Umbilical cord (tissue), 2 donors: Measurements from ENCODE around the gene PCDHB15. TPM values are rescaled to one million over a fixed set of nuclear protein-coding genes. Genes with fewer than 3 reads are reported as not detected.
"Not testable (repeated sequence)": the region's sequence is repeated elsewhere in the genome, so short reads cannot be mapped to it uniquely, and the experiment has no call there.

Experiments
- DNase-seq: peaks from one replicate; pipeline ENCODE4 v3.0.0-alpha.2; 2015; ENCODE audit warnings: low spot score
- total RNA-seq: library from RNA; depleted of rRNA; stranded (reverse); fragments of >200 nt; gene quantifications from one replicate; pipeline ENCODE4 v1.2.3, GENCODE V29; 2014; ENCODE audit warnings: low replicate concordance; ENCODE audit not compliant: insufficient read depth

Gene PCDHB15
- total RNA-seq, 1 donor from 2014 or later, result 3.4 TPM

DNA sequence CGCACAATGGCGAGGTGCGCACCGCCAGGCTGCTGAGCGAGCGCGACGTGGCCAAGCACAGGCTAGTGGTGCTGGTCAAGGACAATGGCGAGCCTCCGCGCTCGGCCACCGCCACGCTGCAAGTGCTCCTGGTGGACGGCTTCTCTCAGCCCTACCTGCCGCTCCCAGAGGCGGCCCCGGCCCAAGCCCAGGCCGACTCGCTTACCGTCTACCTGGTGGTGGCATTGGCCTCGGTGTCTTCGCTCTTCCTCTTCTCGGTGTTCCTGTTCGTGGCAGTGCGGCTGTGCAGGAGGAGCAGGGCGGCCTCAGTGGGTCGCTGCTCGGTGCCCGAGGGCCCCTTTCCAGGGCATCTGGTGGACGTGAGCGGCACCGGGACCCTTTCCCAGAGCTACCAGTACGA lies 2.2 kb downstream of the PCDHB15 start:
- not testable (repeated sequence) for DNase-seq

GRCh38 chr5:141250576-141250975 lies 5.4 kb downstream of the PCDHB15 start:
- no peak for DNase-seq

DNA sequence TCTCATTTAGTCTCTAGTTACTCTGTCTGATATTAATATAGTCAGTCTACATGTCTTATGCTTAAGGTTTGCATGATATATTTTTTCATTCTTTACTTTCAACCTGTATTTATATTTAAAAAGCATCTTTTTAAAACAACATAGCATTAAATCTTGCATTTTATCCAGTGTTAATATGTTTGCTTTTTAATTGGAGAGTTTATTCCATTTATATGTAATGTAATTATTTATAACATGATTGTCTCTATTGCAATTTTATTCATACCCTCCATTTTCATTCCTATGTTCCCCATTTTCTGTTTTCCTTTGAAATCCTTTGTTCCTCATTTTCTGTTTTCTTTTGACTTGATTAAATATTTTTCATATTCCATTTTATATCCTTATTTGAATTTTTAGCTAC lies 13.3 kb downstream of the PCDHB15 start:
- no peak for DNase-seq

DNA sequence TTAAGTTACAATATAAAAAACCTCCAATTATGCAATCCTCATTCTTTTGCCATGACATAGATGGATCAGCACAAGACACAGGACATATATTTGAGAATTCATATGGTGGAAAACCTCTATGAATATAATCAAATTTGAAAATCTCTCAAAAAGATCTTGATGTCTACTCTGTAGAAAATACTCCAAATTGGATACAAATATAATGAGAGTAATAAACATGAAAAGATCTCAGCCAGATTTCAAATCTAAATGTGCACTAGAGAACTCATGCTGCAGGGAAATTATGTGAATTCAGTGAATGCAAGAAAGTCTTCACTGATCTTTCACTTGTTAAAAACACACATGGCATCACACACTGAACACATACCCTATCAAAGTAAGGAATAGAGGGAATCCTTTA lies 13.8 kb downstream of the PCDHB15 start:
- no peak for DNase-seq

DNA sequence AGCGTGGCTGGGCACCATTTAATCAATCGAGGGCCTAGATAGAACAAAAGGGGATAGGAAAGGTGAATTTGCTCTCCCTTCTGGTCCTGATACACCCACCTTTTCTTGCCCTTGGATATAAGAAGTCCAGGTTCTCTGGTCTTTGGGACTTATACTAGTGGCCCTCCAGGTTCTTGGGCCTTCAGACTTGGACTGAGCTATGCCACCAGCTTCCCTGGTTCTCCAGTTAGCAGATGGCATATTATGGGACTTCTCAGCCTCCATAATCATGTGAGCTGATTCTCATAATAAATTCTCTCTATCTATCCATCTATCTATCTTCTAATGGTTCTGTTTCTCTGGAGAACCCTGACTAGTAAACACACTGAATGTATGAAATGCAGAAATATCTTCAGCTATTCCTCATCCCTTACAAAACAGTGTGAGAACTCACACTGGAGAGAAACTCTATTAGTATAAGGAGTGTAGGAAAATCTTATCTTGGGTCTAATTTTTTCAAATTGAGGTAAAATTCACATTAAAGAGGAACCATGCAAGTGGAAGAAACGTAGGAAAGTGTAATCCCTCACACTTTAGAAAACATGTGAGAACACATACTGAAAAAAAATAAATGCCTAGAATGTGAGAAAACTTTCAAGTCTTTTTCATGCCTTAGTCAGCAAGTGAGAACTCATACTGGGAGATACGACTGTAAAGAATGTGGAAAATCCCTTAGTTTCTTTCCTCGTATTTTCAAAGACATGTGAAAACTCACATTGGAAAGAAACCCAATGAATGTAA lies 15.5 kb downstream of the PCDHB15 start:
- DNase-seq, result no peak

DNA sequence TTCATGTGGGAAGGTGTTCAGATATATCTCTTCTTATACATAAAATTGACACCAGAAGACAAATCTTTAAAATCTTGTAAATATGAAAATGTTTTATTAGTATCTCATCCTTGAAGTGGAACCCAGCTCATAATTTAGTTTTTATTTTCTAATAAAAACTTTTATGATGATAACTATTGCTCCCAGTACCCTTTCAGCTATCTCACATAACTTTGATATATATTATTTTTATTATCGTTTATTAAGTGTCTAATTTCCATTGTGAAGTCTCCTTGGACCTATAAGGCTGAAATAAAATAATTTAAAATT lies 16.0 kb downstream of the PCDHB15 start:
- DNase-seq, result no peak

DNA sequence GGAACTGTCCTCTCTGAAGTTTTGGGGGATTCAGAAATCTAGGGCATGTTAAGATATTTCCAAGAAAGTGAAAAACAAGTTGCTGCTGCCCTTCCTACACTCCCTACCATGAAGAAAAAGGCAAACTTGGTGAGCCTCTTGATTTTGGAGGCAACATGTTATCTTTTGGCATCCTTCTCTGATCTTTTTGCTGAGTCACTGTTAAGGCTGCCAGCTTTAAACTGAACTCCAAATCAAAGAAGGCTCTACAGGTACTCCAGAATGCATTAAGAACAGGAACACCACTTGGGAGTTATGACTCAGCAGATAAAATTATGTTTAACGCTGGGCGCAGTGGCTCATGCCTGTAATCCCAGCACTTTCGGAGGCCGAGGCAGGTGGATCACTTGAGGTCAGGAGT lies 24.0 kb downstream of the PCDHB15 start:
- DNase-seq, result no peak

GRCh38 chr5:141272906-141273305 lies 27.7 kb downstream of the PCDHB15 start:
- DNase-seq, result no peak

DNA sequence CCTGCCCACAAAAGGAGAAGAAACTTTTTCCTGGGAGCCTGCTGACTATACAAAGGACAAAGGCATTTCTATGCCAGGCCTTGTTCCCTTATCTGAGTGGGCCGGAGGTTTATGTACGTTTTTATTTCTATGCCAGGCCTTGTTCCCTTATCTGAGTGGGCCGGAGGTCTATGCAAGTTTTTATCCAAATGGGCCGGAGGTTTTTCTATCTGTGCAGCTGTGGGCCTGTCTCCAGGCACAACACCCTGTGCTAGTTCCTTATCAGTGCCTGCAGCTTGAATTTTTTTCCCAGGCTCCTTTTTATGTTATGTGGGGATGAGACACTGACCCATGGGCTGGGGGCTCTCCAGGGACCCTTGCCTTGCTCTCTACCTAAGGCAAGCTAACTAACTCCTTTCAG lies 53.2 kb downstream of the PCDHB15 start:
- no peak for DNase-seq

Other genes with a start within 250 kb of the PCDHB15 start
- gene PCDHB1, start 194.0 kb upstream of the PCDHB15 start, total RNA-seq, result 0.24 TPM
- gene PCDHB2, start 150.8 kb upstream of the PCDHB15 start, total RNA-seq, result 6.5 TPM
- gene PCDHB3, start 144.9 kb upstream of the PCDHB15 start, total RNA-seq, result 0.72 TPM
- 2.9 TPM for gene PCDHB4, start 123.6 kb upstream of the PCDHB15 start, total RNA-seq
- gene PCDHB5, start 110.2 kb upstream of the PCDHB15 start, total RNA-seq, result 11.6 TPM
- 1.9 TPM for gene PCDHB6, start 95.3 kb upstream of the PCDHB15 start, total RNA-seq
- 3.6 TPM for gene PCDHB7, start 72.8 kb upstream of the PCDHB15 start, total RNA-seq
- gene PCDHB8, start 67.6 kb upstream of the PCDHB15 start, total RNA-seq, result 0.72 TPM
- gene PCDHB16, start 63.0 kb upstream of the PCDHB15 start, total RNA-seq, result 4.1 TPM
- 1.9 TPM for gene PCDHB9, start 58.2 kb upstream of the PCDHB15 start, total RNA-seq
- gene PCDHB10, start 53.0 kb upstream of the PCDHB15 start, total RNA-seq, result 5.5 TPM
- gene PCDHB11, start 45.8 kb upstream of the PCDHB15 start, total RNA-seq, result 5.1 TPM
- 2.9 TPM for gene PCDHB12, start 36.7 kb upstream of the PCDHB15 start, total RNA-seq
- 1.7 TPM for gene PCDHB13, start 31.5 kb upstream of the PCDHB15 start, total RNA-seq
- 12.3 TPM for gene PCDHB14, start 22.1 kb upstream of the PCDHB15 start, total RNA-seq
- 1.9 TPM for gene SLC25A2, start 58.7 kb downstream of the PCDHB15 start, total RNA-seq
- gene TAF7, start 75.4 kb downstream of the PCDHB15 start, total RNA-seq, result 58.7 TPM
- 0.96 TPM for gene PCDHGA1, start 85.1 kb downstream of the PCDHB15 start, total RNA-seq
- gene PCDHGA2, start 93.4 kb downstream of the PCDHB15 start, total RNA-seq, result 4.6 TPM
- 2.2 TPM for gene PCDHGA3, start 98.4 kb downstream of the PCDHB15 start, total RNA-seq
- gene PCDHGB1, start 104.7 kb downstream of the PCDHB15 start, total RNA-seq, result 1.7 TPM
- gene PCDHGA4, start 109.6 kb downstream of the PCDHB15 start, total RNA-seq, result 6.0 TPM
- 4.6 TPM for gene PCDHGB2, start 114.6 kb downstream of the PCDHB15 start, total RNA-seq
- gene PCDHGA5, start 118.8 kb downstream of the PCDHB15 start, total RNA-seq, result 1.9 TPM
- gene PCDHGB3, start 124.8 kb downstream of the PCDHB15 start, total RNA-seq, result 11.8 TPM
- gene PCDHGA6, start 128.5 kb downstream of the PCDHB15 start, total RNA-seq, result 7.2 TPM
- 7.0 TPM for gene PCDHGA7, start 137.3 kb downstream of the PCDHB15 start, total RNA-seq
- gene PCDHGB4, start 142.3 kb downstream of the PCDHB15 start, total RNA-seq, result 18.3 TPM
- gene PCDHGA8, start 147.2 kb downstream of the PCDHB15 start, total RNA-seq, result 3.9 TPM
- 15.4 TPM for gene PCDHGB5, start 152.6 kb downstream of the PCDHB15 start, total RNA-seq
- 11.1 TPM for gene PCDHGA9, start 157.4 kb downstream of the PCDHB15 start, total RNA-seq
- gene PCDHGB6, start 162.6 kb downstream of the PCDHB15 start, total RNA-seq, result 9.1 TPM
- 10.8 TPM for gene PCDHGA10, start 167.6 kb downstream of the PCDHB15 start, total RNA-seq
- 13.2 TPM for gene PCDHGB7, start 172.3 kb downstream of the PCDHB15 start, total RNA-seq
- 7.9 TPM for gene PCDHGA11, start 175.7 kb downstream of the PCDHB15 start, total RNA-seq
- 14.4 TPM for gene PCDHGA12, start 185.1 kb downstream of the PCDHB15 start, total RNA-seq
- gene PCDHGC3, start 230.6 kb downstream of the PCDHB15 start, total RNA-seq, result 42.9 TPM
- 4.8 TPM for gene PCDHGC4, start 239.6 kb downstream of the PCDHB15 start, total RNA-seq
- 8.2 TPM for gene PCDHGC5, start 243.7 kb downstream of the PCDHB15 start, total RNA-seq